ENCODE data around the gene RALGAPB. TPM values are rescaled to one million over a fixed set of nuclear protein-coding genes. Genes with fewer than 3 reads are reported as not detected.

The RALGAPB gene
- polyA plus RNA-seq, 1 donor (not counting 4 experiments of a cell fraction or from before 2014, with no cell fraction given), result 23.8 TPM

DNA sequence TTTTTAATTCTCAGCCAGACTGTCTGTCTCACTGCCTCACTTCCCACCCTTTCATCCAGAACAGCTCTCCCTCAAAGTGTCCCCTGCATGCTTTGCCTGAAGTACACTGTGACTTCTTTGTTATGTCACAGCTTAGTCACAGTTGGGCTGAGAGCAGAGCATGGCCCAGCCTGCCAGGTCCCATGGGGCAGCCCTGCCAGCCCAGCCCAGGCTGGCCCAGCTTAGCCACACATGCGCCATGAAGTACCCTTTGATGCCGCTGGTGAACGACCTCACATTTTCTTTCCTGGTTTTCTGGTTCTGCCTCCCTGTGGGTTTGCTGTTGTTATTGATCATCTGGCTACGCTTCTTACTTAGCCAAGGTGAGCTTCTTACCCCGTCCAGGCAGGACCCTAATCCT lies 108.4 kb downstream of the RALGAPB start, which contains the start of gene ADIG:
Gene ADIG (plus strand): TSS at position 185 of the 400 bp plus-strand sequence. CDS start 54 bp downstream, at position 239.
- no peaks in the 10 kb centered on the region for H3K9me3 ChIP-seq (ENCODE audit: control insufficient read depth, low read depth, low read length)
- H3K4me1 ChIP-seq (ENCODE audit: control insufficient read depth, extremely low read depth, insufficient read depth, low read length), result no peaks in the 10 kb centered on the region
- H3K9me1 ChIP-seq (ENCODE audit: control insufficient read depth, extremely low read depth, insufficient read depth, low read length), result no peaks in the 10 kb centered on the region
- no peak for FAIRE-seq
- H3K4me2 ChIP-seq (ENCODE audit: control insufficient read depth, extremely low read depth, insufficient read depth, low read depth, low read length), result no peak within 1 kb of the TSS
- H2AFZ ChIP-seq (ENCODE audit: control insufficient read depth, low read length), result no peak within 1 kb of the TSS
- no peaks in the 10 kb centered on the region for H3K27me3 ChIP-seq (ENCODE audit: control insufficient read depth, extremely low read depth, insufficient read depth, low read length)
- no peaks in the 10 kb centered on the region for H4K20me1 ChIP-seq (ENCODE audit: control insufficient read depth, extremely low read depth, insufficient read depth, low read length)
- H3K79me2 ChIP-seq (ENCODE audit: control insufficient read depth, insufficient read depth, low read length), result no peaks in the 10 kb centered on the region
- DNase-seq (ENCODE audit: low read depth, low spot score), result no peak
- H3K4me3 ChIP-seq (ENCODE audit: control insufficient read depth in 2 of 3, extremely low read depth in 1 of 3, insufficient read depth in 2 of 3, low read depth in 1 of 3, low read length in 3 of 3), result no peak within 1 kb of the TSS
- dilution Hi-C loops (cut with MboI; ENCODE audit: extremely low pct_ligation_motif_present, low sequenced_read_pairs), result no loop called here
- no peak within 1 kb of the TSS for H3K9ac ChIP-seq (ENCODE audit: control insufficient read depth, extremely low read depth, insufficient read depth, low read length)
- H3K36me3 ChIP-seq (ENCODE audit: control insufficient read depth in 2 of 2, extremely low read depth in 1 of 2, insufficient read depth in 2 of 2, low read length in 2 of 2), result peaks cover 1 to 4% of the 10 kb centered on the region in 2 experiments
- TF ChIP-seq EZH2 (IDR thresholded peaks at IDR 0.05; ENCODE audit: low read length), result no peak
- TF ChIP-seq, protein P1, sequence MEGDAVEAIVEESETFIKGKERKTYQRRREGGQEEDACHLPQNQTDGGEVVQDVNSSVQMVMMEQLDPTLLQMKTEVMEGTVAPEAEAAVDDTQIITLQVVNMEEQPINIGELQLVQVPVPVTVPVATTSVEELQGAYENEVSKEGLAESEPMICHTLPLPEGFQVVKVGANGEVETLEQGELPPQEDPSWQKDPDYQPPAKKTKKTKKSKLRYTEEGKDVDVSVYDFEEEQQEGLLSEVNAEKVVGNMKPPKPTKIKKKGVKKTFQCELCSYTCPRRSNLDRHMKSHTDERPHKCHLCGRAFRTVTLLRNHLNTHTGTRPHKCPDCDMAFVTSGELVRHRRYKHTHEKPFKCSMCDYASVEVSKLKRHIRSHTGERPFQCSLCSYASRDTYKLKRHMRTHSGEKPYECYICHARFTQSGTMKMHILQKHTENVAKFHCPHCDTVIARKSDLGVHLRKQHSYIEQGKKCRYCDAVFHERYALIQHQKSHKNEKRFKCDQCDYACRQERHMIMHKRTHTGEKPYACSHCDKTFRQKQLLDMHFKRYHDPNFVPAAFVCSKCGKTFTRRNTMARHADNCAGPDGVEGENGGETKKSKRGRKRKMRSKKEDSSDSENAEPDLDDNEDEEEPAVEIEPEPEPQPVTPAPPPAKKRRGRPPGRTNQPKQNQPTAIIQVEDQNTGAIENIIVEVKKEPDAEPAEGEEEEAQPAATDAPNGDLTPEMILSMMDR (optimal IDR thresholded peaks at IDR 0.05 in 1 of 3, IDR thresholded peaks at IDR 0.05 in 1 of 3, conservative IDR thresholded peaks at IDR 0.05 in 1 of 3; ENCODE audit: extremely low read depth in 1 of 3, insufficient read depth in 2 of 3, low read length in 3 of 3), result no peak
- no peak within 1 kb of the TSS for H3K27ac ChIP-seq (ENCODE audit: control insufficient read depth, insufficient read depth, low read length)

DNA sequence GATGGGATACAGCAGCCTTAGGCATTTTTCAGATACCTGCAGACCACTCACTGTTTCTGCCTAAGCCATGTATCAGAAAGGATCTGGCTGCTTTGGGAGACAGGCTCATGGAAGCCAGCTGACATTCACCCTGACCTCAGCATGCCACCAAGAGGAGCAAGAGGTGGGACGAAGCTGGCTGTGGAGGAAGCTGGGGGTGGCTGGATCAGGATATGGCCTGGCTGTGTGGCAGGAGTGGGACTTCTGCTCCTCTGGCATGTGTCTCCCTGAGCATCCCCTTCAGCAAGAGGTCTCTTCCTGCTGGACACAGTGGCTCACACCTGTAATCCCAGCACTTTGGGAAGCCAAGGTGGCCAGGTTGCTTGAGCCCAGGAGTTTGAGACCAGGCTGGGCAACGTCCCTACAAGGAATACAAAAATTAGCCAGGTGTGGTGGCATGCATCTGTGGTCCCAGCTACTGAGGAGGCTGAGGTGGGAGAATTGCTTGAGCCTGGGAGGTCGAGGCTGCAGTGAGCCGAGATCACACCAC lies 109.3 kb downstream of the RALGAPB start:
- Histone ChIP-seq H2AFZ (ENCODE audit: control insufficient read depth, low read length) (no peak overlapping the region), H3K9ac (ENCODE audit: control insufficient read depth, extremely low read depth, insufficient read depth, low read length) (no peak overlapping the region), H3K9me1 (ENCODE audit: control insufficient read depth, extremely low read depth, insufficient read depth, low read length) (no peaks in the 10 kb centered on the region), H3K79me2 (ENCODE audit: control insufficient read depth, insufficient read depth, low read length) (no peaks in the 10 kb centered on the region), H3K27ac (ENCODE audit: control insufficient read depth, insufficient read depth, low read length) (no peak overlapping the region), H3K9me3 (ENCODE audit: control insufficient read depth, low read depth, low read length) (no peaks in the 10 kb centered on the region), H3K27me3 (ENCODE audit: control insufficient read depth, extremely low read depth, insufficient read depth, low read length) (no peaks in the 10 kb centered on the region), H3K4me3 (ENCODE audit: control insufficient read depth in 2 of 3, extremely low read depth in 1 of 3, insufficient read depth in 2 of 3, low read depth in 1 of 3, low read length in 3 of 3) (no peak overlapping the region), H3K4me2 (ENCODE audit: control insufficient read depth, extremely low read depth, insufficient read depth, low read depth, low read length) (no peak overlapping the region), H3K4me1 (ENCODE audit: control insufficient read depth, extremely low read depth, insufficient read depth, low read length) (no peaks in the 10 kb centered on the region), H4K20me1 (ENCODE audit: control insufficient read depth, extremely low read depth, insufficient read depth, low read length) (no peaks in the 10 kb centered on the region), H3K36me3 (ENCODE audit: control insufficient read depth in 2 of 2, extremely low read depth in 1 of 2, insufficient read depth in 2 of 2, low read length in 2 of 2) (peaks cover 1 to 3% of the 10 kb centered on the region in 2 experiments)
- FAIRE-seq (no peak), DNase-seq (ENCODE audit: low read depth, low spot score) (no peak)
- dilution Hi-C loops (cut with MboI; ENCODE audit: extremely low pct_ligation_motif_present, low sequenced_read_pairs), result no loop called here
- TF ChIP-seq EZH2 (IDR thresholded peaks at IDR 0.05; ENCODE audit: low read length), result no peak
- TF ChIP-seq, protein P1 (optimal IDR thresholded peaks at IDR 0.05 in 1 of 3, IDR thresholded peaks at IDR 0.05 in 1 of 3, conservative IDR thresholded peaks at IDR 0.05 in 1 of 3; ENCODE audit: extremely low read depth in 1 of 3, insufficient read depth in 2 of 3, low read length in 3 of 3), result no peak

Measured in keratinocyte (primary cell).